ENCODE results near the gene MRPL39. TPM values are rescaled to one million over a fixed set of nuclear protein-coding genes. Genes with fewer than 3 reads are reported as not detected.

Gene MRPL39
- total RNA-seq, 2 donors from 2014 or later = 43.2 to 46.3 TPM

GRCh38 chr21:25573409-25574206 is 33.7 kb downstream of the MRPL39 start:
- no peaks in the 10 kb centered on the region for H3K9me3 ChIP-seq (ENCODE audit: control insufficient read depth, low read length)
- peaks cover 9% of the 10 kb centered on the region for H3K36me3 Mint-ChIP-seq (ENCODE audit: low read depth)
- DNase-seq = no peak
- H3K27ac Mint-ChIP-seq = no peak overlapping the region
- H3K27me3 ChIP-seq (ENCODE audit: control insufficient read depth, insufficient read depth, low read length, poor library complexity, severe bottlenecking) = no peaks in the 10 kb centered on the region
- no peaks in the 10 kb centered on the region for H3K4me1 Mint-ChIP-seq
- no peak overlapping the region for H3K4me3 Mint-ChIP-seq
- H3K4me3 ChIP-seq (ENCODE audit: low read length) = no peak overlapping the region
- no peak overlapping the region for H3K9ac ChIP-seq (ENCODE audit: extremely low read depth, low read length, poor library complexity, severe bottlenecking)
- H3K36me3 ChIP-seq (ENCODE audit: control insufficient read depth, insufficient read depth, low read length) = peaks cover 9% of the 10 kb centered on the region
- no peaks in the 10 kb centered on the region for H3K27me3 Mint-ChIP-seq (ENCODE audit: insufficient read depth)
- no peaks in the 10 kb centered on the region for H3K9me3 Mint-ChIP-seq
- no peaks in the 10 kb centered on the region for H3K4me1 ChIP-seq (ENCODE audit: control insufficient read depth, insufficient read depth, low read length)
- no peak for TF ChIP-seq CTCF (conservative IDR thresholded peaks at IDR 0.05)
- 80 to 88% methylated on average over 2 to 5 of the region's 6 CpGs for WGBS, 2 experiments (ENCODE audit: insufficient coverage in 1 of 2, insufficient read length in 1 of 2)
- H3K27ac ChIP-seq (ENCODE audit: low read depth, low read length) = no peak overlapping the region

GRCh38 chr21:25572861-25573310 is 34.4 kb downstream of the MRPL39 start:
- Mint-ChIP-seq H3K36me3 (ENCODE audit: low read depth) (peaks cover 9% of the 10 kb centered on the region), H3K4me1 (peaks cover 4% of the 10 kb centered on the region), H3K4me3 (no peak overlapping the region), H3K27me3 (ENCODE audit: insufficient read depth) (no peaks in the 10 kb centered on the region), H3K9me3 (no peaks in the 10 kb centered on the region), H3K27ac (no peak overlapping the region)
- Histone ChIP-seq H3K27me3 (ENCODE audit: control insufficient read depth, insufficient read depth, low read length, poor library complexity, severe bottlenecking) (no peaks in the 10 kb centered on the region), H3K36me3 (ENCODE audit: control insufficient read depth, insufficient read depth, low read length) (peaks cover 7% of the 10 kb centered on the region), H3K4me1 (ENCODE audit: control insufficient read depth, insufficient read depth, low read length) (no peaks in the 10 kb centered on the region), H3K4me3 (ENCODE audit: low read length) (no peak overlapping the region), H3K27ac (ENCODE audit: low read depth, low read length) (no peak overlapping the region), H3K9me3 (ENCODE audit: control insufficient read depth, low read length) (no peaks in the 10 kb centered on the region), H3K9ac (ENCODE audit: extremely low read depth, low read length, poor library complexity, severe bottlenecking) (no peak overlapping the region)
- no peak for DNase-seq
- no peak for TF ChIP-seq CTCF (conservative IDR thresholded peaks at IDR 0.05)
- 89% methylated on average over 3 of the region's 3 CpGs; no CpG with 5 or more reads in 1 of the 2 experiments for WGBS, 2 experiments (ENCODE audit: insufficient coverage in 1 of 2, insufficient read length in 1 of 2)

GRCh38 chr21:25571726-25572121 is 35.6 kb downstream of the MRPL39 start:
- Mint-ChIP-seq H3K9me3 (no peaks in the 10 kb centered on the region), H3K4me1 (peaks cover 4% of the 10 kb centered on the region), H3K4me3 (no peak overlapping the region), H3K27ac (no peak overlapping the region), H3K27me3 (ENCODE audit: insufficient read depth) (no peaks in the 10 kb centered on the region), H3K36me3 (ENCODE audit: low read depth) (peaks cover 4% of the 10 kb centered on the region)
- Histone ChIP-seq H3K27ac (ENCODE audit: low read depth, low read length) (no peak overlapping the region), H3K4me1 (ENCODE audit: control insufficient read depth, insufficient read depth, low read length) (no peaks in the 10 kb centered on the region), H3K4me3 (ENCODE audit: low read length) (no peak overlapping the region), H3K36me3 (ENCODE audit: control insufficient read depth, insufficient read depth, low read length) (no peaks in the 10 kb centered on the region), H3K27me3 (ENCODE audit: control insufficient read depth, insufficient read depth, low read length, poor library complexity, severe bottlenecking) (no peaks in the 10 kb centered on the region), H3K9ac (ENCODE audit: extremely low read depth, low read length, poor library complexity, severe bottlenecking) (no peak overlapping the region), H3K9me3 (ENCODE audit: control insufficient read depth, low read length) (no peaks in the 10 kb centered on the region)
- no peak for DNase-seq
- no peak for TF ChIP-seq CTCF (conservative IDR thresholded peaks at IDR 0.05)
- 71 to 100% methylated on average over 1 of the region's 1 CpG for WGBS, 2 experiments (ENCODE audit: insufficient coverage in 1 of 2, insufficient read length in 1 of 2)
